Stimulated activated CD4-positive, alpha-beta T cell treated with anti-CD3 and anti-CD28 coated beads, Interleukin-15, amount 100 ng/mL, for 48 hours (primary cell): ENCODE data around the gene MED1.

Source experiments
- DNase-seq, 2 donors: peaks; one replicate each; pipeline ENCODE4 v3.0.0-alpha.2; 2020; ENCODE audit warnings: low read depth in 2 of 2

MED1 gene

GRCh38 chr17:39364236-39365025 is 86.6 kb downstream of the MED1 start:
- DNase-seq: no peak

DNA sequence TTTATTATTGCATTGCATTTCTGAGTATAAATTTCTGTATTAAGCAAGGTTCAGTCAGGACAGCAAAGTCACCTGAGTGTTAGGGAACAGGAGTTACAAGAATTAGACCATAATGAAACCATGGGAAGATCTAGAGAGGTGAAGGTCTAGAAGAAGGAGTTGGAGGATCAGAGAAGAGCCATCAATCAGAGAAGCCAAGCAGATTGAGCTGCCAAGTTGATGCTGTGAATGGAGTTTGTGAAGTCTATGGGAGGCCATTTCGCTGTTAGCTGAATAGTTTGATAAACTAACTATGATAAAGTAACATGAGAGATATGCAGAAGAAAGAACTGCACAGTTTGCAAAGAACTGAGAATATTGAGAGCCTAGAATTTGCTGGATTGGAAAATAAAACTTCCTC is 90.0 kb downstream of the MED1 start:
- no peak for DNase-seq

DNA sequence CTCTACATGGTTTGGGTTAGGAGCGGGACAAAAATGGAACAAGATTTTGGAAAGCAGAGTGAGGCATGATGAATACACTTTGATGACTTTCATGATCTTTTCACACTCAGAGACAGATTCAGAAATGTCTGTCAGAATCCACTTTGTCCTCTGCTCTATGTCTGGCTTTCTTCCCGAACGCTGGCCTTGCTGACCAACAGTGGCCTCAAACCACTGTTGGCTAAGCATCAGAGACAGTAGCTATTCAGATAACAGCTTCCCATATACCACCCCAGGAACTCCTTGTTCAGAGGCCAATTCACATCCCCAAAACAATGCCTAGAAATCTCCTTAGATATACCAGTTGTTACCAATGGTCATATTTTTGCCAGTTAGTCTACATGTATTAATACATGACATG is 90.5 kb downstream of the MED1 start:
- no peak for DNase-seq

DNA sequence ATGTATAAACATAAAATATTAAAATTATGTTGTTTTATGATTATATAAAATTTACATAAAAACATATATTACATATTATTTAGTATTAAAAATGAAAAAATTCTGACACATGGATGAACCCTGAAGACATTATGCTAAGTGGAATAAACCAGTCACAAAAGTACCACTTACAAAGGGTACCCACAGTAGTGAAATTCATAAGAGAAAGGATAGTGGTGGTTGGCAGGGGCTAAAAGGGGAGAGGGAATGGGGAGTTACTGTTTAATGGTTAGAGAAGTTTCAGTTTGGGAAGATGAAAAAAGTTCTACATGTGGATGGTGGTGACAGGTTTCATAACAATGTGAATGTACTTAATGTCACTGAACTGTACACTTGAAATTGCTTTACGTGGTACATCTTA is 91.1 kb downstream of the MED1 start:
- DNase-seq: no peak

DNA sequence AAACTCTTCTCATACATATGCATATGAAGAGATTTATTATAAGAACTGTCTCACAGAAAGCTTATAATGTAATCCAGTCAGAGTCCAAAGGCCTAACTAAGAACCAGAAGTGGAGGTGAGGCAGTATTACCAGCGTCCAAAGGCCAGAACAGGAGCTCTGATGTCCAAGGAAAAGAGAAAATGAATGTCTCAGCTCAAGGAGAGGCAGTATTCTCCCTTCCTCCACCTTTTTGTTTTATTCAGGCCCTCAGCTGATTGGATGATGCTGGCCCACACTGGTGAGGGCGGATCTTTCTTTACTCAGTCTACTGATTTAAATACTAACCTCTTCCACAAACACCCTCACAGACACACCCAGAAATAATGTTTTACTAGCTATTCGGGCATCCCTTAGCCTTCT is 93.1 kb downstream of the MED1 start:
- no peak for DNase-seq

DNA sequence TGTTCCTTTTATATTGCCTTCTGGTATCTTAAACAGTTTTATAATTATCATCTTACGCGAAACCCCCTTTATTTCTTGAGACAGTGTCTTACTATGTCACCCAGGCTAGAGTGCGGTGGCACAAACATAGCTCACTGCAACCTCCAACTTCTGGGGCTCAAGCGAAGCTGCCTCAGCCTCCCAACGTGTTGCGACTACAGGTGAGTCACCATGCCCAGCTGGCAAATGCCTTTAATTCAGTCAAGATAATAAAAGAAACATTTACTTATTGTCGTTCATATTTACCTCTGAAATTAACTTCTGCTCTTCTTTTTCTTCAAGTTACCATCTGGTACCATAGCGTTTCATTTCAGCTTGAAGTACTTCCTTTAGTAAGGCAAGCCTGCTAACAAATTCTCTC is 93.6 kb downstream of the MED1 start:
- no peak for DNase-seq
